Measurements from ENCODE around the gene IMPDH1. TPM values are rescaled to one million over a fixed set of nuclear protein-coding genes. Genes with fewer than 3 reads are reported as not detected.

Gene IMPDH1
- total and polyA plus RNA-seq, 11 donors: 12.3 to 65.3 (median 23.6) TPM

DNA sequence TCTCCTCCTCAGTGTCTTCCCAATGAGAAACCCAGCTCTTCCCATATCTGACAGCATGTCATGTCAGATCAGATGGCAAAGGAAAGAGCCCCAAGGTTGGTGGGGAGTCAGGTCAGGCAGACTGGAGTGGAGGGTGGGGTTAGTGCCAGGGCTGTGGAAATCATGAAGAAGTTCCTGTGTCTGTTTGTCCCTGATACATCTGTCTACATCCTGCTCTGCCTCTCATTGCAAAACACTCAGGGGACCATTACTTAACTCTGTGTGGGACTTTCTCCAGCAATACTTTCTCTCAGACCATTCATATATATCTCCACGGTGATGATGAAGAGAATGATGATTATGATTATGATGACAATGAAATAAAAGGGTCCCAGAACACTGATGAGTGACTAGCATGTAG is 51.5 kb downstream of the IMPDH1 start:
- intact Hi-C loops (cut with DNase I): no loop called here
- Histone ChIP-seq H3K36me3 (no peaks in the 10 kb centered on the region), H3K27me3 (peaks cover 0 to 23% (median 5%) of the 10 kb centered on the region in 9 donors), H3K9me3 (no peaks in the 10 kb centered on the region), H3K27ac (no peak overlapping the region), H3K4me1 (peaks cover 0 to 30% (median 9%) of the 10 kb centered on the region in 12 donors), H3K4me3 (no peak overlapping the region)
- TF ChIP-seq, protein P1, sequence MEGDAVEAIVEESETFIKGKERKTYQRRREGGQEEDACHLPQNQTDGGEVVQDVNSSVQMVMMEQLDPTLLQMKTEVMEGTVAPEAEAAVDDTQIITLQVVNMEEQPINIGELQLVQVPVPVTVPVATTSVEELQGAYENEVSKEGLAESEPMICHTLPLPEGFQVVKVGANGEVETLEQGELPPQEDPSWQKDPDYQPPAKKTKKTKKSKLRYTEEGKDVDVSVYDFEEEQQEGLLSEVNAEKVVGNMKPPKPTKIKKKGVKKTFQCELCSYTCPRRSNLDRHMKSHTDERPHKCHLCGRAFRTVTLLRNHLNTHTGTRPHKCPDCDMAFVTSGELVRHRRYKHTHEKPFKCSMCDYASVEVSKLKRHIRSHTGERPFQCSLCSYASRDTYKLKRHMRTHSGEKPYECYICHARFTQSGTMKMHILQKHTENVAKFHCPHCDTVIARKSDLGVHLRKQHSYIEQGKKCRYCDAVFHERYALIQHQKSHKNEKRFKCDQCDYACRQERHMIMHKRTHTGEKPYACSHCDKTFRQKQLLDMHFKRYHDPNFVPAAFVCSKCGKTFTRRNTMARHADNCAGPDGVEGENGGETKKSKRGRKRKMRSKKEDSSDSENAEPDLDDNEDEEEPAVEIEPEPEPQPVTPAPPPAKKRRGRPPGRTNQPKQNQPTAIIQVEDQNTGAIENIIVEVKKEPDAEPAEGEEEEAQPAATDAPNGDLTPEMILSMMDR (IDR thresholded peaks at IDR 0.05): no peak
- TF ChIP-seq POLR2A (IDR thresholded peaks at IDR 0.05): no peak
- DNase-seq (no peak), ATAC-seq (no peak)
- 74 to 89% (median 79%) methylated on average over 1 of the region's 1 CpG for WGBS, 4 donors

DNA sequence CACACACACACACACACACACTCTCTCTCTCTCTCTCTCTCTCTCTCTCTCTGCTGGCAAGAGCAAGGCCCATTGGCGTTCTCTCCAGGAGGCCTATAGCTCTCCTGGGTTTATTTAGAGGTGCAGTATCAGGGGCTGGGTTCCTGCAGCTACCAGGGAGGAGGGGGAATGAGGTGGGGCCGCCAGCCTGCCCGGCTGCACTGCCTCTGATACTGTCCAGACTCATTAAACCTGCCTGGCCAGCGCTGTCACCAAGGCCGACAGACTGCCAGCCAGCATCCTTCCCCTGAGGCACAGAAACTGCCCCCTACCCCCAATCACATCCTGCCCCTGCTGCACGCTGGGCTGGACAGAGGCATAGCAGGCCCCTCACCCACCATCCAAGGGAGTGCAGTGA is 52.6 kb downstream of the IMPDH1 start:
- Histone ChIP-seq H3K36me3 (no peaks in the 10 kb centered on the region), H3K27me3 (peaks cover 0 to 27% (median 10%) of the 10 kb centered on the region in 9 donors), H3K4me3 (no peak overlapping the region), H3K9me3 (no peaks in the 10 kb centered on the region), H3K4me1 (peaks cover 0 to 34% (median 11%) of the 10 kb centered on the region in 12 donors), H3K27ac (peak overlapping the region in 2 of 12 donors; percentile 19 to 48)
- 35 to 56% (median 53%) methylated on average over 2 to 6 of the region's 6 CpGs for WGBS, 4 donors
- intact Hi-C loops (cut with DNase I): no loop called here
- ATAC-seq (peak; percentile 76 to 95 (median 90)), DNase-seq (peak in 4 of 5 donors; percentile 48 to 69 (median 53))
- TF ChIP-seq, protein P1 (IDR thresholded peaks at IDR 0.05): no peak
- TF ChIP-seq POLR2A (IDR thresholded peaks at IDR 0.05): no peak

DNA sequence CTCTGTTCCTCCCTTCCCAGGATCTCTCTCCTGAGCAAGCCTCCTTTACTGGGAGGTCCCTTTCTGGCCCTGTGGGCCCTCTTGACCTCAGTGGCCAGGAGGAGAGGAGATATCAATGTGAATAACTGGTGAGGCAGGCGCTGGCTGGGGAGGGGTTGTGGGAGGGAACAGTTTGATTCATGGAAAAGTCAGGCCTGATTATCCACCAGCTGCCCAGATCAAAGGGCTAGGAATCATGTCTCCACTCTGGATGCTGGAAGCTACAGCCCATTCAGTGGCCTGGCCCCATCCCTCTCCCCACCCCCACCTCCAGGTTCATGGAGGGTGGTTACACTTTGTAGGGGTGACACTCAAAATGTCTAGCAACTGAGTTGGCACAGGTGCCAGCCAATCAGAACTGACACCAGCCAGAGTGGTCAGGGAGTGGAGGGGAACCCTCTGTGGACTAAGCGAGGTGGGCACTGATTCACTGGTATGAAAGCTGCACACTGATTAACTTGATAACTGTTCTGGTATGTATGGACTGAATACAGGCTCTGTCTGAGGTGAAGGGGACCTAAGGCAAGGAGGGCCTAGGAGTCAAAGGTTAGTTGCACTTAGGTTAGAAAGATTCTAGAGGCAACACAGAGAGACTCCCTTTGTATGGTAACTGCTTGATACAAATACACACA is 53.1 kb downstream of the IMPDH1 start:
- Histone ChIP-seq H3K4me1 (peaks cover 0 to 35% (median 9%) of the 10 kb centered on the region in 12 donors), H3K27ac (peak overlapping the region in 5 of 12 donors; percentile 16 to 60 (median 48)), H3K27me3 (peaks cover 0 to 31% (median 10%) of the 10 kb centered on the region in 9 donors), H3K9me3 (no peaks in the 10 kb centered on the region), H3K36me3 (no peaks in the 10 kb centered on the region), H3K4me3 (no peak overlapping the region)
- WGBS, 4 donors: 79 to 92% (median 84%) methylated on average over 2 of the region's 2 CpGs
- TF ChIP-seq, protein P1 (IDR thresholded peaks at IDR 0.05): no peak
- no peak for TF ChIP-seq POLR2A (IDR thresholded peaks at IDR 0.05)
- intact Hi-C loops (cut with DNase I): no loop called here
- ATAC-seq (no peak), DNase-seq (no peak)

DNA sequence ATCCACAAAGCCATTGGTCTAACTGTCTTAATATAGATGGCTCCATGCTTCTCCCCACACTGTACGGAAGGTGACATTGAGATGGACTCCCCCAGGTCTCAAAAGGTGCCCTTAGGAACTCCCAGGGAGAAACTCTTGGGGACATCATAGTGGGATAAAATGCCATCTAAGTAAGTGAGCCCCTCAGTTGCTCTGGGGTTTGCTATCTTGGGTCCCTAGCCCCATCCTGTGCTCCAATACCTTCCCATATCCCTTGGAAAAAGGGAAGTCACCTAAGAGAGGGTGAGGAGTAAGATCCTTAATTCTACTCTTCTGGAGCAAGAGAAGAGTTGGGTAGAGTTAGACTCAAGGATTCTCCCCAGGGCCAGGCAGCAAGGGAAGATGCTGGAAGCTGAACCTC is 56.2 kb downstream of the IMPDH1 start:
- 91 to 100% (median 97%) methylated on average over 1 of the region's 1 CpG for WGBS, 4 donors
- no peaks in the 10 kb centered on the region for H3K9me3 ChIP-seq
- H3K27ac ChIP-seq: no peak overlapping the region
- intact Hi-C loops (cut with DNase I): no loop called here
- H3K36me3 ChIP-seq: no peaks in the 10 kb centered on the region
- H3K27me3 ChIP-seq: peaks cover 0 to 37% (median 15%) of the 10 kb centered on the region in 9 donors
- H3K4me1 ChIP-seq: peaks cover 0 to 25% (median 7%) of the 10 kb centered on the region in 12 donors
- ATAC-seq: no peak
- TF ChIP-seq, protein P1 (IDR thresholded peaks at IDR 0.05): no peak
- TF ChIP-seq POLR2A (IDR thresholded peaks at IDR 0.05): no peak
- no peak for DNase-seq
- H3K4me3 ChIP-seq: no peak overlapping the region
